Fibroblast of lung (primary cell): ENCODE data around the gene C1orf105. TPM values are rescaled to one million over a fixed set of nuclear protein-coding genes. Genes with fewer than 3 reads are reported as not detected.

Experiments
- DNase-seq, 2 donors: peaks; one replicate each; pipeline versions ENCODE4 v3.0.0 to v3.0.0-alpha.2; 2010; ENCODE audit warnings: low read depth in 2 of 2
- H2AFZ ChIP-seq: 2 replicates; pipeline ENCODE4 v1.5.1; 2012; ENCODE audit warnings: low read length, control low read depth, inconsistent platforms
- H3K27ac ChIP-seq: 2 replicates; pipeline ENCODE4 v1.5.1; 2011; ENCODE audit warnings: low read length, control low read depth; ENCODE audit not compliant: insufficient read depth
- H3K27me3 ChIP-seq: 2 replicates; pipeline ENCODE4 v1.5.1; 2011; ENCODE audit warnings: mild to moderate bottlenecking, low read length; ENCODE audit not compliant: control insufficient read depth, insufficient read depth
- H3K36me3 ChIP-seq: 2 replicates; pipeline ENCODE4 v1.5.1; 2011; ENCODE audit warnings: low read length; ENCODE audit not compliant: control insufficient read depth, insufficient read depth
- H3K4me1 ChIP-seq: 2 replicates; pipeline ENCODE4 v1.5.1; 2011; ENCODE audit warnings: low read length; ENCODE audit not compliant: control insufficient read depth, insufficient read depth; ENCODE audit errors: extremely low read depth
- H3K4me2 ChIP-seq: 2 replicates; pipeline ENCODE4 v1.5.1; 2011; ENCODE audit warnings: low read length, control low read depth; ENCODE audit not compliant: insufficient read depth; ENCODE audit errors: extremely low read depth
- H3K4me3 ChIP-seq, 4 experiments: fragments of 200-600 bp in 1 of 4; sonication (generic) in 1 of 4; replicated peaks in 1 of 4; 2 replicates each; pipeline ENCODE4 v1.5.1; 2011 to 2016; ENCODE audit warnings: low read length in 4 of 4, low read depth in 3 of 4, mild to moderate bottlenecking in 3 of 4, control low read depth in 2 of 4, inconsistent platforms in 1 of 4, mixed read lengths in 1 of 4; ENCODE audit not compliant: insufficient read depth in 1 of 4; ENCODE audit errors: control extremely low read depth in 1 of 4
- H3K79me2 ChIP-seq: 2 replicates; pipeline ENCODE4 v1.5.1; 2012; ENCODE audit warnings: mild to moderate bottlenecking, low read length, inconsistent platforms; ENCODE audit not compliant: control insufficient read depth, insufficient read depth
- H3K9ac ChIP-seq: 2 replicates; pipeline ENCODE4 v1.5.1; 2011; ENCODE audit warnings: mild to moderate bottlenecking, low read length, control low read depth; ENCODE audit not compliant: insufficient read depth
- H3K9me3 ChIP-seq: 2 replicates; pipeline ENCODE4 v1.5.1; 2012; ENCODE audit warnings: low read depth, low read length; ENCODE audit not compliant: control insufficient read depth, insufficient read depth
- H4K20me1 ChIP-seq: 2 replicates; pipeline ENCODE4 v1.5.1; 2011; ENCODE audit warnings: low read length; ENCODE audit not compliant: control insufficient read depth, insufficient read depth; ENCODE audit errors: extremely low read depth
- CTCF ChIP-seq, 2 donors: IDR thresholded peaks in 1 of 2; conservative IDR thresholded peaks in 1 of 2; 1 replicate in 1 of 2; 2 replicates in 1 of 2; pipeline ENCODE4 v1.5.1; 2011 to 2012; ENCODE audit warnings: low read length in 2 of 2, control low read depth in 1 of 2, inconsistent platforms in 1 of 2, low read depth in 1 of 2, mild to moderate bottlenecking in 1 of 2
- EZH2 ChIP-seq: IDR thresholded peaks from 2 replicates; pipeline ENCODE4 v1.5.1; 2012; ENCODE audit warnings: low read length, control low read depth, mild to moderate bottlenecking; ENCODE audit errors: missing control alignments
- polyA plus RNA-seq, 2 donors: library from polyadenylated mRNA; depleted of rRNA in 1 of 2; stranded (reverse) in 1 of 2; unstranded in 1 of 2; fragments of >200 nt; gene quantifications; 2 replicates each; pipeline ENCODE4 v1.2.1, GENCODE V29; 2011 to 2012; ENCODE audit warnings: missing spikeins in 1 of 2
- total RNA-seq: library from RNA; depleted of rRNA; stranded (reverse); fragments of >200 nt; gene quantifications from 2 replicates; pipeline ENCODE4 v1.2.1, GENCODE V29; 2014

C1orf105 gene
- total and polyA plus RNA-seq, 2 donors (not counting 1 experiment from before 2014, with no cell fraction given), result not detected

- TF ChIP-seq EZH2 (no peak), CTCF (conservative IDR thresholded peaks at IDR 0.05 in 1 of 2, IDR thresholded peaks at IDR 0.05 in 1 of 2; ENCODE audit: low read depth in 1 of 2, low read length in 2 of 2) (no peak)
Observed at GRCh38 chr1:172497230-172497629, 76.7 kb downstream of the C1orf105 start.

DNA sequence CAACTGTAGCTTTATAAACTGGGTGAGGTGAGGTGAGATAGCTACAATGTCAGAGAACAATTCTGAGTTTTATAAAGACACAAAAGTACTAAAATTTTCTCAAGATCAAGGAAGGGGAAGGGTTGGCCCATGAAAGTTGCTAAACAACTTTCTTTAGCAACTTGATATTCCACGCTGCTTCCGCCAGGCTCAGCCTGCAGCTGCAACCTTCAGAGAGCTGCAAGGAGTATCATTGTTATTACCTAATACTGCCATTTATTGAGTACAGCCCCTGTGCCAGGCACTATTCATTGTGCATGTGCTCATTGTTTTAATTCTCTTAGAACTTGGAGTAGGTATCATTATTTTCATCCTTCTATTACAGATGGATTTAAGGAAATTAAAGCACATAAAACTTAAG is 78.4 kb downstream of the C1orf105 start:
- H3K27me3 ChIP-seq, result peaks cover 4% of the 10 kb centered on the region
- no peak overlapping the region for H2AFZ ChIP-seq
- H3K4me1 ChIP-seq, result no peaks in the 10 kb centered on the region
- H3K79me2 ChIP-seq, result no peaks in the 10 kb centered on the region
- H3K9ac ChIP-seq, result no peak overlapping the region
- DNase-seq, result no peak
- H3K36me3 ChIP-seq, result no peaks in the 10 kb centered on the region
- H3K27ac ChIP-seq, result no peak overlapping the region
- H3K4me2 ChIP-seq, result no peak overlapping the region
- no peaks in the 10 kb centered on the region for H4K20me1 ChIP-seq
- no peak overlapping the region for H3K4me3 ChIP-seq
- TF ChIP-seq EZH2, result no peak
- no peak for TF ChIP-seq CTCF (conservative IDR thresholded peaks at IDR 0.05 in 1 of 2, IDR thresholded peaks at IDR 0.05 in 1 of 2; ENCODE audit: low read depth in 1 of 2, low read length in 2 of 2)
- H3K9me3 ChIP-seq, result no peaks in the 10 kb centered on the region

More at GRCh38 chr1:172497230-172497629, 76.7 kb downstream of the C1orf105 start:
- Histone ChIP-seq H3K36me3 (no peaks in the 10 kb centered on the region), H2AFZ (no peak overlapping the region), H3K4me1 (no peaks in the 10 kb centered on the region), H3K9me3 (no peaks in the 10 kb centered on the region), H3K79me2 (no peaks in the 10 kb centered on the region), H3K9ac (no peak overlapping the region), H4K20me1 (no peaks in the 10 kb centered on the region), H3K27me3 (peaks cover 2% of the 10 kb centered on the region), H3K4me3 (no peak overlapping the region), H3K27ac (no peak overlapping the region), H3K4me2 (no peak overlapping the region)
- peak in 1 of 2 donors; percentile 86 for DNase-seq

GRCh38 chr1:172499636-172500141 is 79.2 kb downstream of the C1orf105 start:
- peaks cover 7% of the 10 kb centered on the region for H3K27me3 ChIP-seq
- H3K9ac ChIP-seq, result no peak overlapping the region
- TF ChIP-seq CTCF (conservative IDR thresholded peaks at IDR 0.05 in 1 of 2, IDR thresholded peaks at IDR 0.05 in 1 of 2; ENCODE audit: low read depth in 1 of 2, low read length in 2 of 2) (no peak), EZH2 (no peak)
- H2AFZ ChIP-seq, result no peak overlapping the region
- H3K4me2 ChIP-seq, result no peak overlapping the region
- no peaks in the 10 kb centered on the region for H3K36me3 ChIP-seq
- H4K20me1 ChIP-seq, result no peaks in the 10 kb centered on the region
- H3K4me3 ChIP-seq, result no peak overlapping the region
- H3K79me2 ChIP-seq, result no peaks in the 10 kb centered on the region
- no peaks in the 10 kb centered on the region for H3K9me3 ChIP-seq
- no peaks in the 10 kb centered on the region for H3K4me1 ChIP-seq
- no peak overlapping the region for H3K27ac ChIP-seq
- peak in 1 of 2 donors; percentile 30 for DNase-seq
